C4-2B (cell line): ENCODE data around the gene HERPUD2.
"Not testable (repeated sequence)": the region's sequence is repeated elsewhere in the genome, so short reads cannot be mapped to it uniquely, and the experiment has no call there.

Experiments used
- H3K27ac ChIP-seq: fragments of 450-650 bp; 2 replicates; pipeline ENCODE4 v1.5.1; 2017
- CTCF ChIP-seq: fragments of 450-650 bp; conservative IDR thresholded peaks from 2 replicates; pipeline ENCODE4 v1.5.1; 2017; ENCODE audit warnings: mild to moderate bottlenecking
- ZFX ChIP-seq: fragments of 450-650 bp; IDR thresholded peaks from 2 replicates; pipeline ENCODE4 v1.6.1; 2017

HERPUD2 gene

GRCh38 chr7:35694161-35694783 lies 663 bp downstream of the HERPUD2 start:
- TF ChIP-seq ZFX (no peak), CTCF (no peak)

GRCh38 chr7:35691827-35692307 lies 3.1 kb downstream of the HERPUD2 start:
- TF ChIP-seq CTCF (no peak), ZFX (no peak)
- no peak overlapping the region for H3K27ac ChIP-seq

More at GRCh38 chr7:35694161-35694783, 663 bp downstream of the HERPUD2 start:
- H3K27ac ChIP-seq, result peak overlapping the region; percentile 86

- no peak overlapping the region for H3K27ac ChIP-seq
Observed at GRCh38 chr7:35691366-35691765, 3.6 kb downstream of the HERPUD2 start.

GRCh38 chr7:35690614-35691013 lies 4.3 kb downstream of the HERPUD2 start:
- not testable (repeated sequence) for H3K27ac ChIP-seq

More at GRCh38 chr7:35691366-35691765, 3.6 kb downstream of the HERPUD2 start:
- no peak for TF ChIP-seq ZFX
- TF ChIP-seq CTCF, result no peak

GRCh38 chr7:35685781-35686180 lies 9.2 kb downstream of the HERPUD2 start:
- TF ChIP-seq CTCF (no peak), ZFX (no peak)
- no peak overlapping the region for H3K27ac ChIP-seq

GRCh38 chr7:35681231-35682029 lies 13.5 kb downstream of the HERPUD2 start:
- TF ChIP-seq ZFX (no peak), CTCF (no peak)

GRCh38 chr7:35680403-35681013 lies 14.4 kb downstream of the HERPUD2 start:
- no peak for TF ChIP-seq ZFX
- no peak overlapping the region for H3K27ac ChIP-seq

More at GRCh38 chr7:35681231-35682029, 13.5 kb downstream of the HERPUD2 start:
- H3K27ac ChIP-seq, result no peak overlapping the region

GRCh38 chr7:35677582-35678356 lies 17.2 kb downstream of the HERPUD2 start:
- no peak overlapping the region for H3K27ac ChIP-seq
- no peak for TF ChIP-seq CTCF
- no peak for TF ChIP-seq ZFX
